GM19372 (cell line): Measurements from ENCODE around the gene SUGT1.
"Not testable (repeated sequence)": the region's sequence is repeated elsewhere in the genome, so short reads cannot be mapped to it uniquely, and the experiment has no call there.

Experiments
- ATAC-seq: cut with Tn5 transposase; IDR thresholded peaks from one replicate; pipeline ENCODE4 v1.9.1; 2021; ENCODE audit warnings: mild to moderate bottlenecking, low read depth, moderate library complexity; ENCODE audit not compliant: unreplicated experiment

The SUGT1 gene

GRCh38 chr13:52652196-52652979 lies at the start of gene SUGT1:
TSS of gene SUGT1 (plus strand) at chr13:52652836. CDS start at chr13:52652921, 85 bp downstream.
- ATAC-seq, result peak; percentile 92

DNA sequence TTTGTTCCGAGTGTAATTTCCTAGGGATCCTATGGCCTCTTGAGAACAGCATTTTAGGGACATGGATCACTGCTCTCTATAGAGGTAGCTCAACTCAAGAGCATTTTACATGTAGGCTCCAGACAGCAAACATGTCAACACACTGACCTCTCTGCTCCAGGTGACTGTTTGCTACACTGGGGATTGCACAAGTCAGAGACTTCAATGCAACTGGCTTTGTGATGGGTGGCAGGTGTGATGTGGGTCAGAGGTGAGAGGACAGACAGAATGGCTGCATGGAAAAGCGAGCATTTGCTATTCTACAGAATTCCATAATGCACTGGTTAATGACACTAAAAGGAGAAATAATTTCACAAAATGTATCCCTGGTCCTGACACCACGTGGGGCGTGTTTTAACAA lies 49.3 kb upstream of the SUGT1 start:
- ATAC-seq, result not testable (repeated sequence)

- ATAC-seq, result not testable (repeated sequence)
Measured at GRCh38 chr13:52606126-52606525, 46.5 kb upstream of the SUGT1 start.

- ATAC-seq, result not testable (repeated sequence)
Measured at GRCh38 chr13:52606795-52607194, 45.8 kb upstream of the SUGT1 start.

GRCh38 chr13:52608184-52608583 lies 44.5 kb upstream of the SUGT1 start:
- not testable (repeated sequence) for ATAC-seq

GRCh38 chr13:52609013-52609606 lies 43.5 kb upstream of the SUGT1 start:
- peak; percentile 85 for ATAC-seq

DNA sequence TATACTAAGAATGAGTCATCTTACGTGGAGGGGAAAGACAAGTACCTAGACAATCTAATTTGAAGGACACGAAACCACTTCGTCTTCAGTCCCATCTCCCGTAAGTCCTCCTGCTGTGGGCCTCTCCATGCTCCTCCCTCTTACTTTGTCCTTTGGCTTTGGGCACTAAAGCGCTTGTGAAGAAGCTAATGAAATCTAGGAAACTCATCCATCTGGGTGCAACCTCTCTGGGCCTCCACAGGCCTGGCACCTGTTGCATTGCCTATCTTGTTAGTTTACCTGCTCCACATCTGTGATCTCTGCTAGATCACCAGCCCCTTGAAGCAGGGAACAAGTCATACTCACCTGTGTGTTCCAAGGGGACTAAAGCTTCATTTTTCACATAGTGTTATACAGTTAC lies 42.5 kb upstream of the SUGT1 start:
- ATAC-seq, result not testable (repeated sequence)

- ATAC-seq, result no peak
Measured at GRCh38 chr13:52615134-52615801, 37.4 kb upstream of the SUGT1 start.

DNA sequence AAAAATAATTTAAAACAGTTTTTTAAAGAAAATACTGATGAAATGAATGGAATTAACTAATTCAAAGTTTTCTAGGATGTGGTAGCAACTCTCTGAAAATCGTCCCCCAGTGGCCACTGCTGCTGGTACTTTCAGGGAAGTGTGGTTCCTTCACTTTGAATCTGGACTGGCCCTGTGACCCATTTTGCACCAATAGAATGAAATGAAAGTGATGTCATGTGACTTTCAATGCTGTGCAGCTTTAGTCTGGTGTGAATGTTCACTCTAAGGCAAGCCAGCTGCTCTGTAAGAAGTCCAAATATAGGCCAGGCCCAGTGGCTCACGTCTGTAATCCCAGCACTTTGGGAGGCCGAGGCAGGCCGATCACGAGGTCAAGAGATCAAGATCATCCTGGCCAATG lies 36.8 kb upstream of the SUGT1 start:
- no peak for ATAC-seq

DNA sequence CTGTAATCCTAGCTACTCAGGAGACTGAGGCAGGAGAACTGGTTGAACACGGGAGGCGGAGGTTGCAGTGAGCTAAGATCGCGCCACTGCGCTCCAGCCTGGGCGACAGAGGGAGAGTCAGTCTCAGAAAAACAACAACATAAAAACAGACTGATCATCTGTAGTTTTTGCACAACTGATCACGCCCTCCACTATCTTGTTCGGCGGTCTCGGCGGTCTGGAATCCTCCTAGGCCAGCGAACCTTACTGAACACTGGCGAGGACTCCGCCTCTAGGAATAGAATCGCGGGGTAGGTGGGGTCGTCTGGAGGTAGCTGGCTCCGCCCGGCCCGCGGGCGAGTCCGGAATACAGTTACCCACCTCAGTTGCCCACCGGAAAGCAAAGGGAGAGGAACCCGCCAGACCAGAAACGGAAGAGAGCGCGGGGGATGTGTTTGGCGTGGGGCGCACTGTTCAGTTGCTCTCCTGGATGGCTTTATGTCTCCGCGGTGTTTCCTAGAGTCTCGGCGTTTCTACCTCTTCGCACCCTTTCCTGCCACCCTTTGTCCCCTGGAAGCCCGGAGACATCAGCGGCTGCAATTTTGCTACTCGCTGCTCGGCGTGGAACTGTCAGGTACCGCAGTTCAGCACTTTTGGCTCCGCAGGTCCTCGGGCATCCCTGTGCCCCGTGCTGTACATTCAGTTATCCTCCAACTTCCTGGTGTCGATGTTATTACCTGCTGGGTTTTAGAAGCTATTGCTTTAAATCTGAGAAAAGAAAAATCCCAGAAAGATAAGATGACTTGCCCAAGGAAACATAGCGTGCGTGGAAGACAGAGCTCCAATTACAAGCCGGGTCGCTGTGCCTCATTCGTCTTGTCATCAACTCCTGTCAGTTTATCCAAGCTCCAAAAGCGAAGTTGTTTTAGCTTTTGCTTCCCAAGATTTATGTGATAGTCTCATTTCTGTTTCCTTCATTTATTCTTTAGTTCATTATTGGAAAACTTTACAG lies 35.3 kb upstream of the SUGT1 start:
- ATAC-seq, result peak; percentile 92

DNA sequence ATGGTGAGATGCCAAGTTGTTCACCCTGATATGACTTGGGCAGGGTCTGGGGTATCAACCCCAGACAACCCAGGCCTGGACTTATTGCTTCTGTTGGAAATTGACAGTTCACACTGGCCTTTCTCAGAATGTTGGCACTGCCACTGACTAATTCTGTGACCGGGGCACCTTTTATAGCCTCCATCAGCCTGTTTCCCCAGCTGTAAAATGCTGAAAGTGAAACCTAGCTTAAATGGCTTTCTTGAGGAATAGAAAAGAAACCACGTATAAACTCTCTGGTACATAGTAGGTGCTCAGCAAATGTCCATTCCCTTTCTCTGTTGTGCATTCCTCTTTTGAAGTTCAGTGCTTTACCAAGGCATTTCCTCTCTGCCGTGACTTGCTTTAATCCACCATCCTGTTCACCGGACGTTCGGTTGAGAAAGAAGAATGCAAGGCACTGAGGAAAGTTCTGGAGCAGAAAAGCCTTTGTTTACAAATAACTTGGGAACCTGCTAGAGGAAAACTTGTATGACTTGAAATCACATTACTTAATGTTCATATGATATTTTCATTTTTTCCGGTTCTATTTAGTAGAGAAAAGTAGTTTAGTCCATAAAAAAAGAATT lies 21.4 kb upstream of the SUGT1 start:
- not testable (repeated sequence) for ATAC-seq

DNA sequence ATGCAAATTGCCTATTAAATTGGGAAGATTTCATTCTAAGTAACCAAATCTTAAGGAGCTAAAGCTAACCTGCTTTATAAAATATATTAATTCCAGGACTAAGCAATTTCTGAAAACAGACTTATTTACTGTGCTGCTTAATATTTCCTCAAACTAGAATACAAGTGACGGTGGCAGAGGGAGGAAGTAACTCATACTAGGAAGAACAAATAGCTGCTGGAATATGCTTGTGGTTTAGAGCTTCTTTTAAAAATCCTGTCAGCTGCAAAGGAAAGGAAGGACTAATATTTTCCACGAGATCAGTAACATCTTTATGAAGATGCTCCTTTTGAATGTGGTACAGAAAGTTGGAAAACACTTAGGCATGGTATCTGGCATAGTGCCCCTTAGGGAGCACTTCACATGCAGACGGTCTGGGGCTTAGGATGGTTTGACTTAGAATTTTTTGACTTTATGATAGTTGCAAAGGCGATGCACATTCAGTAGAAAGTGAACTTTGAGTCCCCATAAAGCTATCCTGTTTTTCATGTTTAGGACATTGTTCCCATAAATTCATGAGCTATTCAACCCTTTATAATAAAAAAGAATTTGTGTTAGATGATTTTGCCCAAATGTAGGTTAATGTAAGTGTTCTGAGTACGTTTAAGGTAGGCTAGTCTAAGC lies 13.8 kb upstream of the SUGT1 start:
- no peak for ATAC-seq

- no peak for ATAC-seq
Measured at GRCh38 chr13:52642131-52642530, 10.5 kb upstream of the SUGT1 start, which contains the start of gene HNRNPA1L2. TSS of gene HNRNPA1L2 (plus strand) at chr13:52642431. CDS start at chr13:52642493, 62 bp downstream.

GRCh38 chr13:52644108-52644507 lies 8.5 kb upstream of the SUGT1 start:
- ATAC-seq, result no peak

DNA sequence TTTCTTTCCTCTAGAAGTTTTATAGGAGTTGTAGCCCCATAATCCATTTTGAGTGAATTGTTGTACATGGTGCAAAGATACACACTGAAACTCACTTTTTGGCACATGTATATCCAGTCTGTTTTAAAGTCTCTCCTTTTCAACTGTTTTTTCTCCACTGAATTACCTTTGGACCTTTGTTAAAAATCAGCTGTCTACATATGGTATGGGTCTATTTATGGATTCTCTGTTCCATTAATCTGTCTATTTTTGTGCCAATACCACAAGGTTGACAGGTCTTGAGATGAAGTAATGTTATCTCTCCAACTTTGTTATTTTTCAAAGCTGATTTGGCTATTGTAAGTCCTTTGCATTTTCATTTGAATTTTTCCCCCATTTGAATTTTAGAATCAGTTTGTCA lies 5.7 kb upstream of the SUGT1 start:
- no peak for ATAC-seq

DNA sequence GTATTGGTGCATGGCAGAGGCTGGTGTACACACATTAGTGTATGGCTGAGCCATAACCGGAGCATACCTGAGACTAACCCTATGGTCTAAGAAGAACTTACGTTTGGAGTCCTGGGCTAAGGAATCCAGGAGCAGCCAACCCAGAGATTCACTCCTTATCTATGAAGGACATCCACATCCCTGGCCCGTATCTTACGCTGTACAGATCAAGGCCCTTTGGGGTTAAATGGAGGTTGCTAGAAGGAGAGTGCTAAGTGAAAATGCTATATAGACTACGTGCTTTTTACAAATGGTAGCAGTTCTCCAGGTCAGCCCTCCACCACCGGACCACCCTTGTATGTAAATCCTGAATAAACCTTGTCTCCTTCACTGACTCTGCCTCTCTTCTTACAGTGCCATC lies 1.9 kb upstream of the SUGT1 start:
- ATAC-seq, result no peak

GRCh38 chr13:52651897-52652195 lies 790 bp upstream of the SUGT1 start:
- peak; percentile 2 for ATAC-seq

GRCh38 chr13:52652980-52653303 lies 306 bp downstream of the SUGT1 start:
- peak; percentile 33 for ATAC-seq

DNA sequence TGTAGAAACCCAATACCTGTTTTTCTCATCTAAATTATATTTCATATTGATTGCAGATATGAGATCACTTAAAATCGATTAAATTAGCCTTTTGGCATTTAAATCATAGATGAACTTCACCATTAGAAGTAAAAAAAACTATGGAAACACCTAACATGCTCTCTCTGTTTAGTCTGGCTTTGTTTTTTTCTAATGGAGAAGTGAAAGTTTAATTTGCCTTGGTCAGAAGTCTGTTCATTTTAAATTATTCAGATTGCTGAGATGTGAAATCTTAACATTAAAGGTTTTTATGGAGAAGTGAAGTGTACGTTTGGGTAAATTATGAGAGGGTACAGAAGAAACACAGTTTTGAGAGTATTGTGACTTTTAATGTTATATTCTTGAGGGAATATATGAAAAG lies 6.7 kb downstream of the SUGT1 start:
- no peak for ATAC-seq

GRCh38 chr13:52664272-52664671 lies 11.6 kb downstream of the SUGT1 start:
- no peak for ATAC-seq
